Loucy (cell line): ENCODE data around the gene INTS1.
A peak's percentile ranks its signal among the peaks of the same experiment; 100 is the strongest.

Experiments used
- H2AFZ ChIP-seq: fragments of 200-600 bp; sonication (generic); 2 replicates; pipeline ENCODE4 v1.6.0; 2016; ENCODE audit warnings: antibody characterized with exemption, mild to moderate bottlenecking, low read length, moderate library complexity
- H3F3A ChIP-seq: fragments of 200-600 bp; 2 replicates; pipeline ENCODE4 v1.6.0; 2016; ENCODE audit warnings: antibody characterized with exemption, low read depth, mild to moderate bottlenecking
- H3K27me3 ChIP-seq: fragments of 200-600 bp; sonication (generic); 2 replicates; pipeline ENCODE4 v1.6.1; 2014; ENCODE audit warnings: low read length, mild to moderate bottlenecking; ENCODE audit not compliant: insufficient read depth, poor library complexity, severe bottlenecking
- H3K36me3 ChIP-seq: fragments of 200-600 bp; sonication (generic); 2 replicates; pipeline ENCODE4 v1.6.1; 2016; ENCODE audit warnings: low read length; ENCODE audit not compliant: insufficient read depth
- H3K4me1 ChIP-seq: fragments of 200-600 bp; sonication (generic); 2 replicates; pipeline ENCODE4 v1.5.1; 2014; ENCODE audit warnings: low read length, mild to moderate bottlenecking; ENCODE audit not compliant: insufficient read depth, poor library complexity, severe bottlenecking
- H3K4me2 ChIP-seq: fragments of 200-600 bp; sonication (generic); 2 replicates; pipeline ENCODE4 v1.6.0; 2014; ENCODE audit warnings: antibody characterized with exemption, low read length, low read depth, mild to moderate bottlenecking; ENCODE audit not compliant: poor library complexity, severe bottlenecking
- H3K4me3 ChIP-seq: fragments of 200-600 bp; sonication (generic); 2 replicates; pipeline ENCODE4 v1.5.1; 2014; ENCODE audit warnings: low read length, mild to moderate bottlenecking, mixed read lengths; ENCODE audit not compliant: poor library complexity, severe bottlenecking
- H3K79me2 ChIP-seq: fragments of 200-600 bp; sonication (generic); 2 replicates; pipeline ENCODE4 v1.6.1; 2014; ENCODE audit warnings: low read length; ENCODE audit not compliant: insufficient read depth
- H3K9ac ChIP-seq: fragments of 200-600 bp; sonication (generic); 2 replicates; pipeline ENCODE4 v1.6.0; 2014; ENCODE audit warnings: mild to moderate bottlenecking, low read depth, low read length, moderate library complexity; ENCODE audit not compliant: poor library complexity, severe bottlenecking
- H3K9me2 ChIP-seq: fragments of 200-600 bp; sonication (generic); replicated peaks from 2 replicates; pipeline ENCODE4 v1.6.1; 2016; ENCODE audit warnings: low read depth, low read length, mixed read lengths
- H3K9me3 ChIP-seq: fragments of 200-600 bp; sonication (generic); 2 replicates; pipeline ENCODE4 v1.6.1; 2014; ENCODE audit warnings: mild to moderate bottlenecking, antibody characterized with exemption, low read length, low read depth; ENCODE audit not compliant: insufficient read depth
- H4K20me1 ChIP-seq: fragments of 200-600 bp; sonication (generic); 2 replicates; pipeline ENCODE4 v1.6.0; 2014; ENCODE audit warnings: antibody characterized with exemption, low read length, mild to moderate bottlenecking; ENCODE audit not compliant: insufficient read depth, poor library complexity, severe bottlenecking
- CTCF ChIP-seq: fragments of 200-600 bp; sonication (generic); conservative IDR thresholded peaks from 2 replicates; pipeline ENCODE4 v1.5.1; 2014; ENCODE audit warnings: mild to moderate bottlenecking, antibody characterized with exemption, low read length
- EZH2phosphoT487 ChIP-seq: fragments of 200-600 bp; IDR thresholded peaks from 2 replicates; pipeline ENCODE4 v1.6.1; 2018; ENCODE audit warnings: antibody characterized with exemption, mild to moderate bottlenecking, moderate library complexity, borderline replicate concordance

INTS1 gene

DNA sequence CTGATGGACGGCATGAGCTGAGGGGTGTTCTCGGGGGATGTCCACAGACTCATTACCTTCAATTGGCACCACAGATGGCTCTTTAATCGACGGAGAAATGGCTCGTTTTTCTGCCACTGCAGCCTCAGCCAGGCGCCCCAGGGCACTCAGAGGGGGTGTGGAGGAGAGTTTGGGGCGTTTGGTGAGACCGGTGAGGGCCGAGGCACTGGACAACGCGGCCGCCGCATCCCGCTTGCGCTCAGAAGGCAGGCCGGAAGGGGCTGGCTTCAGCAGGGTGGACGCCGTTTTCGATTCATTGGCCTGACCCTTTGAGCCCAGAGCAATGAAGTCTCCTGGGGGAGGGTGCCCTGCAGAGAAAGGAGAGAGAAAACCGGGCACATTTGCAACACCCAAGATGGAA, 1.3 kb downstream of the INTS1 start:
- no peaks in the 10 kb centered on the region for H3K9me2 ChIP-seq
- peak overlapping the region; percentile 88 for H3K9ac ChIP-seq
- H4K20me1 ChIP-seq = peaks cover 40% of the 10 kb centered on the region
- H2AFZ ChIP-seq = no peak overlapping the region
- H3K27me3 ChIP-seq = no peaks in the 10 kb centered on the region
- H3K9me3 ChIP-seq = no peaks in the 10 kb centered on the region
- TF ChIP-seq CTCF (no peak), EZH2phosphoT487 (no peak)
- H3F3A ChIP-seq = 0 out of 2 replicates have a peak, but pooled peaks cover 8% of the 10 kb centered on the region
- H3K4me3 ChIP-seq = peak overlapping the region; percentile 85
- H3K4me2 ChIP-seq = peak overlapping the region; percentile 97
- H3K4me1 ChIP-seq = peaks cover 39% of the 10 kb centered on the region
- peaks cover 57% of the 10 kb centered on the region for H3K79me2 ChIP-seq
- H3K36me3 ChIP-seq = peaks cover 33% of the 10 kb centered on the region; the same call in 1 of the 2 replicates

DNA sequence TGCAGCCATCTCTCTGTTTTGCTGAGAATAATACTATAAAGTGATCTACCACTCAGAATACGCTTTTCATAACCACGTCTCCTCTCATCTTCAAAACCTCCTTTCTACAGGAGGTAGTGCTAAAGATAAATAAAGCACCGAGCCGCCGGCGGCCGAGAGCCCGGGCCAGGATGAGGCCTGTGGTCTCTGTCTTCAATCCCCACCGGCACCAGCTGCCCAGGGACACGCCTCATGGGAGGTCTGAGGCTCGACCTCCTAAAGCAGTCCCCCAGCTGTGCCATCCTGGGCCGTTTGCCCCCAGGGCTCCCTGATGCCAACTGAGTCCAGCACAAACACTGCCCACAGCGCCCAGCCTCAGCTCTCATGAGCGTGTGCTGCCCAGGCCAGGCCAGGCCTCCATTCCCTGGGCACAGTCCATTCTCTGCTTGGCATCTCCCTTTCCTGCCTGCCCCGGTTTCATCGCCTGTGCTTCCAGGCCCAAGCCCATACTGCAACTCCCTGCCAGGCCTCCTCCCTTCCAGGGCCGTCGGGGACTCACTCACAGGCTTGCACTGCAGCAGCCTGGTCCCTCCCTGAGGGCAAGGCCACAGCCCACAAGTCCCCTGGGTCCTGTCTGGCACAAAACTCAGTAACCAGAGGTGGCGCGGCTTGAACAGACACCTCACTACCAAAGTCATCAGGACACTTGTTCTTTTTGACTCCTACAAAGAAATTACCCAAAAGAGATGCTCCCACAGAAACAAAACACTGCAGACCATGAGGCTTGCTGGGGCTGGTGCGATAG, 2.5 kb downstream of the INTS1 start:
- H3K4me1 ChIP-seq = peaks cover 29% of the 10 kb centered on the region
- no peaks in the 10 kb centered on the region for H3K9me2 ChIP-seq
- H2AFZ ChIP-seq = no peak overlapping the region
- H3K27me3 ChIP-seq = no peaks in the 10 kb centered on the region
- peak overlapping the region; percentile 22 for H3K9ac ChIP-seq
- H3F3A ChIP-seq = 0 out of 2 replicates have a peak, but pooled peaks cover 4% of the 10 kb centered on the region
- no peak for TF ChIP-seq EZH2phosphoT487
- TF ChIP-seq CTCF = no peak
- H3K4me2 ChIP-seq = peak overlapping the region; percentile 97
- no peaks in the 10 kb centered on the region for H3K9me3 ChIP-seq
- H3K36me3 ChIP-seq = peaks cover 45% of the 10 kb centered on the region; the same call in 1 of the 2 replicates
- peaks cover 43% of the 10 kb centered on the region for H4K20me1 ChIP-seq
- H3K79me2 ChIP-seq = peaks cover 57% of the 10 kb centered on the region
- H3K4me3 ChIP-seq = peak overlapping the region; percentile 85

DNA sequence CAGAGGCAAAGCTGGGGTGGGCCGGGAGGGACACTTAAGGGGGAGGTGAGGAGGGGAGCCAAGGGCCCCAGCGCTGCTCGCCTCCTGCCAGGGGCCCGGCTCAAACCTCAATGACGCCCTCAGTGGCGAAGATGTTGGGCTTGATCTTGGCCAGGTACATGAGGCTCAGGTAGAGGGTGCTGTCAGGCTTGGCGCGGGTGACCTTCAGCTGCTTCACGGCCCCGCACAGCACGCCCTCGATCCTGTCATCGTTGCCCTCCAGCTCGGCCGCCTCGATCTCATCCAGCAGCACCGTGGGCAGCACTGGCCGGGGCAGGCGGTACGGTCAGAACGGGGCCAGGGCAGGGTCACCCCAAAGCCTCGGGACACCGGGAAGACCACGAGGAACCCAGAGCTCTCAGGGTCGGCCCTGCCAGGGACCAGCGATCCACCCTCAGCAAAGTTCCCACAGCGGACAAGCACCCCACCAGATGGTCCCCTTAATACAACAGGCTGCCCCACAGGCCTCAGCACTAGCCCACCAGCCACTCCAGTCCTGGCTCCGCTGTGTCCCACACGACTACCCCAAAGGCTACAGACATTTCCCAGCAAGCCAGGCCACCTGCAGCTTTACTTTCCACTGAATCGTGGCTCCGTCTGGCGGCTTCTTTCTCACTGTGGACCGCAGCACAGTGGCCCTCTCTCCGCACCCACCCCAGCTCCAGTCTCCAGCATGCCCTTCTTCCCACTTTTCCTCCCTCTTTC, 4.0 kb downstream of the INTS1 start:
- TF ChIP-seq EZH2phosphoT487 (no peak), CTCF (no peak)
- H3K4me3 ChIP-seq = no peak overlapping the region
- H4K20me1 ChIP-seq = peaks cover 43% of the 10 kb centered on the region
- no peaks in the 10 kb centered on the region for H3K27me3 ChIP-seq
- H3K79me2 ChIP-seq = peaks cover 47% of the 10 kb centered on the region
- H3K9ac ChIP-seq = no peak overlapping the region
- no peak overlapping the region for H2AFZ ChIP-seq
- H3K9me2 ChIP-seq = no peaks in the 10 kb centered on the region
- H3F3A ChIP-seq = no peaks in the 10 kb centered on the region
- H3K4me1 ChIP-seq = peaks cover 18% of the 10 kb centered on the region
- H3K4me2 ChIP-seq = no peak overlapping the region
- H3K9me3 ChIP-seq = no peaks in the 10 kb centered on the region
- H3K36me3 ChIP-seq = peaks cover 58% of the 10 kb centered on the region; the same call in 1 of the 2 replicates
